Esophagus (tissue), 2 donors: ENCODE data around the gene ARHGAP33. TPM values are rescaled to one million over a fixed set of nuclear protein-coding genes. Genes with fewer than 3 reads are reported as not detected.

ENCODE experiments used
- H3K27ac ChIP-seq, 2 donors: one replicate each; pipeline ENCODE4 v1.5.1; 2013; ENCODE audit warnings: low read depth in 2 of 2, mild to moderate bottlenecking in 2 of 2, inconsistent platforms in 1 of 2, low read length in 1 of 2, moderate library complexity in 1 of 2
- H3K27me3 ChIP-seq, 2 donors: one replicate each; pipeline ENCODE4 v1.6.1; 2013; ENCODE audit warnings: low read length in 2 of 2, control low read depth in 1 of 2, mild to moderate bottlenecking in 1 of 2; ENCODE audit not compliant: insufficient read depth in 2 of 2, control insufficient read depth in 1 of 2
- H3K36me3 ChIP-seq, 2 donors: one replicate each; pipeline ENCODE4 v1.6.1; 2013; ENCODE audit warnings: low read length in 1 of 2; ENCODE audit not compliant: control insufficient read depth in 2 of 2, insufficient read depth in 2 of 2
- H3K4me1 ChIP-seq, 2 donors: one replicate each; pipeline ENCODE4 v1.6.1; 2013; ENCODE audit warnings: low read length in 1 of 2; ENCODE audit not compliant: control insufficient read depth in 2 of 2, insufficient read depth in 2 of 2
- H3K4me3 ChIP-seq, 2 donors: one replicate each; pipeline ENCODE4 v1.5.1; 2013; ENCODE audit warnings: low read length in 2 of 2, mild to moderate bottlenecking in 2 of 2, low read depth in 1 of 2, moderate library complexity in 1 of 2
- H3K9me3 ChIP-seq, 2 donors: one replicate each; pipeline ENCODE4 v1.6.1; 2013; ENCODE audit warnings: mild to moderate bottlenecking in 2 of 2, low read depth in 1 of 2, low read length in 1 of 2, moderate library complexity in 1 of 2; ENCODE audit not compliant: control insufficient read depth in 2 of 2, insufficient read depth in 1 of 2
- WGBS, 2 donors: extraction: QIAGEN DNeasy Blood & Tissue Kit; methylation state at CpG; one replicate each; pipeline ENCODE4 v1.1.7; 2013; 5-methylcytosine and 5-hydroxymethylcytosine counted together
- polyA plus RNA-seq, 2 donors: library from polyadenylated mRNA; stranded (reverse); fragments of 200-250 nt; gene quantifications; one replicate each; pipeline ENCODE4 v1.2.3, GENCODE V29; 2013
- donor health status: healthy with polysubstance abuse.
- donor health status: Bipolar disorder and iron deficiency.

The ARHGAP33 gene
- polyA plus RNA-seq, 2 donors: 5.7 to 20.8 TPM

GRCh38 chr19:35740108-35740422 lies 35.3 kb upstream of the ARHGAP33 start:
- Histone ChIP-seq H3K36me3 (peaks cover 21 to 27% of the 10 kb centered on the region in 2 donors), H3K27me3 (no peaks in the 10 kb centered on the region), H3K4me3 (peak overlapping the region; percentile 60 to 75), H3K27ac (peak overlapping the region; percentile 79 to 89), H3K4me1 (peaks cover 3 to 4% of the 10 kb centered on the region in 2 donors), H3K9me3 (no peaks in the 10 kb centered on the region)
- 3 to 4% methylated on average over 16 of the region's 16 CpGs for WGBS, 2 donors

DNA sequence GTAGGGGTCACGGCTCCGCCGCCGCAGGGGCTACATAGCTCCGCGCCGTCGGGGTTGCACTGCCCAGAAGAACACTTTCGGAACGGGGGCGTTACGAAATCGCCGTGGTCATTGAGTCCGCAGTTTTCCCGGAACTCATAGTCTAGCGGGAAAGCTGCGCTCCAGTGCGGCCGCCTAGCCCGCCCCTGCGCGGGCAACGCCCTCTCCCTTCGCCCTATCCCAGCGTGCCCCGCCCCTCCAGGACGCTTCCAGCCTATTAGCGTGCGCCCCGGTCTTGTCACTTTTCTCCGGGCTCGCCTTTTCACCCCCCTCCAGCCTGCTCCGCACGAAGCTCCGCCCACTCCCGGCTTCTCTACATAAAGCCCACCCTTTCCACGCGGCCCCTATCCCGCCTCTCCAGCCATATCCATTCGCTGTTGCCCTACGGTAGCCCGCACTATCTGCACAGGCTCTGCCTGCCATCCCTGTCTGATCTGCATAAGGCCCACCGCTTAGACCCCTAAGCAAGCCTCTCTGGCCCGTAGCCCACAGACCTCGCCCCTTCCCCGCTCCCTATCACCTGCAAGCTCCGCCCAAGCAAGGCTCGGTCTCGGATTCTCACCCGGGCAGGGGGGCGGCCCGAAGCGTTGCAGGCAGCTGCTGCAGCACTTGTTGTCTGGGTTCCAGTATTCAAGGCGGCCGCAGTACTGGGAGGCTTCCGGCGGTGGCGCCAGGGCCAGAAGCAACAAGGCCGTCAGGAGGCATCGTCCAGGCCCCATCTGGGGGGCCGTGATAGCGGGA lies 34.8 kb upstream of the ARHGAP33 start:
- Histone ChIP-seq H3K36me3 (peaks cover 21% of the 10 kb centered on the region in 2 donors), H3K4me1 (peaks cover 3 to 4% of the 10 kb centered on the region in 2 donors), H3K9me3 (no peaks in the 10 kb centered on the region), H3K27ac (peak overlapping the region; percentile 82 to 91), H3K27me3 (no peaks in the 10 kb centered on the region), H3K4me3 (peak overlapping the region; percentile 60 to 75)
- 1% methylated on average over 59 to 63 of the region's 63 CpGs for WGBS, 2 donors

DNA sequence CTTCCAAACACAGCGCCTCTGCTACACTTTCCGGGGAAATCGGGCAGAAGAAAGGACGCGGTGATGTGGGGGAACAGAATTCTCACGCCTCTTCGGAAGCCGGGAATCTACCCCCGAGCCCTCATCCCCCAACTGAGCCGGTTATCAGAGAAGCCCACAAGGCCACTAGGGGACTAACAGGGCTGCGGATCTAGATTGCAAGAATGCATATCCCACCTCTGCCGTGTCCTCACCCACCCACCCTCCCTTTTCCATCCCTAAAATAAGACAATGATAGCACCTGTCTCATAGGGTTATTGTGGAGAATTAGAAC lies 34.2 kb upstream of the ARHGAP33 start:
- Histone ChIP-seq H3K27me3 (no peaks in the 10 kb centered on the region), H3K36me3 (peaks cover 20 to 21% of the 10 kb centered on the region in 2 donors), H3K4me3 (peak overlapping the region; percentile 60 to 75), H3K9me3 (no peaks in the 10 kb centered on the region), H3K4me1 (peaks cover 3 to 4% of the 10 kb centered on the region in 2 donors), H3K27ac (peak overlapping the region; percentile 82 to 91)
- 4% methylated on average over 12 of the region's 12 CpGs for WGBS, 2 donors

DNA sequence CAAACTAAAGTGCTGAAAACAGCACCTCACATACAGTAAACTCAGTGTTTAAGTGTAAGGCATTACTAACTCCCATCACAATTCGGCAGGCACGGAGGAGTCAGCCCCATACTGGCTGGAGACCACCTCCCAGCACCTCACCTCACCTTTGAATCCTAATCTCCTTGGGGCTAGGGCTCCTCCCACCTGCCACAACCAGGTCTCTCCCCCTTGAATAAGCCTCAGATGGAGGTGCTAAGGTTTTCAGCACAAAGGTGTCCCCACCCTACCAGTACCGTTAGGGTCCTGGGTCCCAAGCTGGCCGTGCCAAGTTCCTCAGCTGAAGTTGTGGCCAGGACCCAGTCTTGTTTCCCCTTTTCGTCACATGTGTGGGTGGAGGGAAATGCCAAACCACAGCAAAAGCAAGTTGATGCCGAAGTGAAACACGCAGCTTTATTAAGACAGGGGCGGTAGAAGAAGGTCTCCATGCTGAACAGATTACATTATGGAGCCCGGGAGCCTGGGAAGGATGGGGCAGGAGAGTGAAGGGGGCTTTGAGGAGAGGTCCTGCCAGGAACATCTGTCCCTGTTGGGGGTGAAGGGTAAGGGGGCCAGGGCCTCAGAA lies 33.1 kb upstream of the ARHGAP33 start, which contains the start of gene IGFLR1:
Gene IGFLR1, minus strand, starts transcription at position 332 of the 604 bp plus-strand sequence. CDS start 1,272 bp downstream, outside the sequence.
- H3K9me3 ChIP-seq: no peaks in the 10 kb centered on the region
- no peaks in the 10 kb centered on the region for H3K27me3 ChIP-seq
- H3K27ac ChIP-seq: peak within 1 kb of the TSS; percentile 28 to 79
- no peak within 1 kb of the TSS for H3K4me3 ChIP-seq
- 63 to 77% methylated on average over 9 of the region's 9 CpGs for WGBS, 2 donors
- peaks cover 3 to 4% of the 10 kb centered on the region in 2 donors for H3K4me1 ChIP-seq
- peaks cover 12 to 17% of the 10 kb centered on the region in 2 donors for H3K36me3 ChIP-seq

GRCh38 chr19:35743640-35744429 lies 31.5 kb upstream of the ARHGAP33 start:
- H3K27ac ChIP-seq: peak overlapping the region in 1 of 2 donors; percentile 100
- peaks cover 0 to 3% of the 10 kb centered on the region in 2 donors for H3K36me3 ChIP-seq
- no peaks in the 10 kb centered on the region for H3K27me3 ChIP-seq
- WGBS, 2 donors: 86 to 88% methylated on average over 19 of the region's 19 CpGs
- H3K4me1 ChIP-seq: peaks cover 3 to 4% of the 10 kb centered on the region in 2 donors
- H3K9me3 ChIP-seq: no peaks in the 10 kb centered on the region
- H3K4me3 ChIP-seq: peak overlapping the region in 1 of 2 donors; percentile 61

DNA sequence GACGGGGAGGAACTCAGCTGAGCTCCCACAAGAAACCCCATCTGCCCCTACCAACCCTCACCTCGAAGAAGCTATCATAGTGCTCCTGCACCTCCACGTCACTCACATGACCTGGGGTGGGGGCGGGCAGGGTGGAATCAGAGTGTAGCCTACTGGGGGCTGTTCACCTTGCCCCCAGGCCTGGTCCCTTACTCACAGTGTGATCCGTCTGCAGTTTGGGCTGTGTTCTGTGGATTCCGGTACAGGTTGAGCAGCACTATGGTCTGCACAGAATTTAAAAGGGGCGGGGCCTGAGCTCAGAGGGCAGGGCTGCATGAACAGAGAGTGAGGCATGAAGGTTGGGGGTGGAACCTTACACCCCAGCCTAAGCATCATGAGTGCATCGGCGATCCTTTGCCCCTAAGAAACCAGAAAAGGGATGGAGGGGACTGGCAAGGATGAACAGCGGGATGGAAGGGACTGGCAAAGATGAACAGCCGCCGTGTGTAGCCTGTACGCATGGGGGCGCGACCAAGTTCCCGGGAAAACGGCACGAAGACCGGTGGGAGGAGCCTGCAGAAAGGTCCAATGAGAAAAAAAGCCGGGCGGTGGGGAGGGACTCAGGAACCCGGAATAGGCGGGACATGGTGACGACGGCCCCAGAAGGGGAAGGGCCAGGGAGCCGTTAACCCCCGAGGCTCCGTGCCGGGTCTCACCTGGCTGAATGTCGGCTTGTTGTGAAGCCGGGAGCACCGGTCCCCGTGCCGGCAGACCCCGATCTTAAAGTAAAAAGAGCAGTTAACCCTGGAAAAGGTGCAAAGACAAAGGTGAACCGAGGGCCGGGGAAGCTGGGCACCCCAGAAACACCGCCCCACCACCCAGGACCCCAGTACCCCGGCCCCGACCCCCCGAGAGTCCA lies 30.7 kb upstream of the ARHGAP33 start:
- peaks cover 3 to 7% of the 10 kb centered on the region in 2 donors for H3K4me1 ChIP-seq
- H3K27ac ChIP-seq: peak overlapping the region; percentile 100
- H3K9me3 ChIP-seq: no peaks in the 10 kb centered on the region
- peaks cover 0 to 3% of the 10 kb centered on the region in 2 donors for H3K36me3 ChIP-seq
- peak overlapping the region; percentile 61 to 96 for H3K4me3 ChIP-seq
- H3K27me3 ChIP-seq: no peaks in the 10 kb centered on the region
- 7 to 8% methylated on average over 36 to 41 of the region's 41 CpGs for WGBS, 2 donors

GRCh38 chr19:35745328-35746086 lies 29.9 kb upstream of the ARHGAP33 start, which contains the start of the genes PSENEN and U2AF1L4:
TSS of gene PSENEN (plus strand) at chr19:35745651. CDS start at chr19:35745931, 280 bp downstream.
TSS of gene U2AF1L4 (minus strand) at chr19:35745418. CDS start at chr19:35745391, 27 bp downstream.
- Histone ChIP-seq H3K4me1 (peaks cover 3 to 4% of the 10 kb centered on the region in 2 donors), H3K27ac (peak within 1 kb of the TSS; percentile 100), H3K4me3 (peak within 1 kb of the TSS; percentile 61 to 96), H3K27me3 (no peaks in the 10 kb centered on the region), H3K9me3 (no peaks in the 10 kb centered on the region), H3K36me3 (peaks cover 0 to 3% of the 10 kb centered on the region in 2 donors)
- 0 to 1% methylated on average over 40 of the region's 40 CpGs for WGBS, 2 donors

DNA sequence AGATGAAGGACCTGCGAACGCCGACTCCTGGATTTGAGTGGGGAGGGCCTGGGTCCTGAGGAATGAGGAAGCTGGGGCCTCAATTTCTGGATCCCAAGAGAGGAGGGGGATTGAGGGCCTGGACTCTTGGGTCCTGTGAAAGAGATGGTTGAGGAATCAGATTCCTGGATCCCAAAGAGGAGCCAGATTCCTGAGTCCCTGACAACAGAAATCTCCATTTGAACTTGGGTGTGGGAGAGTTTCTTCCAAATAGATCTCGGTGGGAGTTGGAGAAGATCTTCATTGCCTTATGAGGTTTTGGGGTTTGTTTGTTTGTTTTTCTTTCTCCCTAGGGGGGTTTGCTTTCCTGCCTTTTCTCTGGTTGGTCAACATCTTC lies 29.3 kb upstream of the ARHGAP33 start:
- WGBS, 2 donors: 0 to 9% methylated on average over 4 of the region's 4 CpGs

More for the DNA sequence above, 29.3 kb upstream of the ARHGAP33 start:
- Histone ChIP-seq H3K4me3 (peak overlapping the region; percentile 60 to 96), H3K27me3 (no peaks in the 10 kb centered on the region), H3K27ac (peak overlapping the region; percentile 75 to 85), H3K36me3 (peaks cover 0 to 3% of the 10 kb centered on the region in 2 donors), H3K9me3 (no peaks in the 10 kb centered on the region), H3K4me1 (peaks cover 3 to 4% of the 10 kb centered on the region in 2 donors)
